Endometrial microvascular endothelial cells (primary cell): ENCODE data around the gene ITIH2. TPM values are rescaled to one million over a fixed set of nuclear protein-coding genes. Genes with fewer than 3 reads are reported as not detected.
"Not testable (repeated sequence)": the region's sequence is repeated elsewhere in the genome, so short reads cannot be mapped to it uniquely, and the experiment has no call there.

Experiments used
- in situ Hi-C: cut with HindIII; loops from 2 replicates; pipeline ENCODE4 v1.10.0; 2017; ENCODE audit warnings: low sequenced_read_pairs, low pct_unique_long_range_greater_than_20kb; ENCODE audit errors: inconsistent ontology term
- total RNA-seq: library from RNA; depleted of rRNA; stranded (reverse); fragments of >200 nt; gene quantifications from one replicate; pipeline ENCODE4 v1.2.3, GENCODE V29; 2015; ENCODE audit errors: inconsistent ontology term

The ITIH2 gene
- total RNA-seq, 1 donor from 2014 or later, result not detected

DNA sequence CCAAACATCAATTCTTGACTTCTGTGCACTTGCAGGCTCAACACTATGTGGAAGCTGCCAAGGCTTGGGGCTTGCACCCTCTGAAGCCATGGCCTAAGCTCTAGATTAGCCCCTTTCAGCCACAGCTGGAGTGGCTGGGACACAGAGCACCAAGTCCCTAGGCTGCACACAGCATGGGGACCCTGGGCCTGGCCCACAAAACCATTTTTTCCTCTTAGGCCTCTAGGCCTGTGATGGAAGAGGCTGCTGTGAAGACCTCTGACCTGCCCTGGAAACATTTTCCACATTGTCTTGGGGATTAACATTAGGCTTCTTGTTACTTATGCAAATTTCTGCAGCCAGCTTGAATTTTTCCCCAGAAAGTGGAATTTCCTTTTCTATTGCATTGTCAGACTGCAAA is 10.7 kb upstream of the ITIH2 start:
- in situ Hi-C loops, result not testable (repeated sequence)

DNA sequence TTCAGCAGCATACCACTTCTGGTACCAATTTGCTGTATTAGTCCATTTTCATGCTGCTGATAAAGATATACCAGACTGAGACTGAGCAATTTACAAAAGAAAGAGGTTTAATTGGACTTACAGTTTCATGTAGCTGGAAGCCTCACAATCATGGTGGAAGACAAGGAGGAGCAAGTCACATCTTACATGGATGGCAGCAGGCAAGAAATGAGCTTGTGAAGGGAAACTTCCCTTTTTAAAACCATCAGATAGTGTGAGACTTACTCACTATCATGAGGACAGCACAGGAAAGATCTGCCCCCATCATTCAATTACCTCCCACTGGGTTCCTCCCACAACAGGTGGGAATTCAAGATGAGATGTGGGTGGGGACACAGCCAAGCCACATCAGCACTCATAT is 9.9 kb upstream of the ITIH2 start:
- in situ Hi-C loops, result not testable (repeated sequence)

DNA sequence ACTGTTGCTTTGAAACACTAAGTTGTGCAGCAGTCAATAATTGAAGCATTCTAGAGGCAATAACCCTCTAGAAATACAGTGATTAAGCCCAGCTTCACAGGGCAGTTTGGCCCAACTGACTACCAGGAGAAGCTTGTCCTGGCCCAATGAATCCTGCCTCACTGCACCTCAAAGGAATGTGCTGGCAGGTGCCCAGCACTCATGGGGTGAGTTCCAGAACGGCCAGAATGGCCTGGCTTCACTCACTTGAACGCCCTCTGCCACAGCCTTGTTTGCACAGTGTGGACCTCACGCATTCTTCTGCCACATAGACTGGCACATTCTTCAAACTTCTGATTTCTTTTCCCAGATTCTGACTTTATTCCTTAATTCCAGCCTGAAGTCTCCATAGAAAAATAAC is 6.6 kb upstream of the ITIH2 start:
- in situ Hi-C loops, result no loop called here

DNA sequence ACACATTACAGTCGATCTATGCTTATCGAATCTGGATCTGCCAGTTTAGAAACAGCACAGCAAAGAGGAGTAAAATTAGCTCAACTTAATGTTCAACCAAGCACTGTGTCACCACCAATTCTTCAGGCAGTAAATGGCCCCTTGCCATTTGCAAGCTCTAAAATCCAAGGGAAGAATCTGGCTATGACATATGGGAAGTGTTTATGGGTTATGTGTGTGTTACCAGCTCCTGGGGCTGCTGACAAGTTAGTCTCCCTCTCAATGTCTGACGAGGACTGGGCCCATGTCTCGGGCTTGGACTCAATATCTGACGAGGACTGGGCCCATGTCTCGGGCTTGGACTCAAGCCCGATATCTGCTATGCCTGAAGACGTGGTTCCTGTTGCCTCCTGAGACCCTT is 5.7 kb upstream of the ITIH2 start:
- in situ Hi-C loops, result no loop called here

DNA sequence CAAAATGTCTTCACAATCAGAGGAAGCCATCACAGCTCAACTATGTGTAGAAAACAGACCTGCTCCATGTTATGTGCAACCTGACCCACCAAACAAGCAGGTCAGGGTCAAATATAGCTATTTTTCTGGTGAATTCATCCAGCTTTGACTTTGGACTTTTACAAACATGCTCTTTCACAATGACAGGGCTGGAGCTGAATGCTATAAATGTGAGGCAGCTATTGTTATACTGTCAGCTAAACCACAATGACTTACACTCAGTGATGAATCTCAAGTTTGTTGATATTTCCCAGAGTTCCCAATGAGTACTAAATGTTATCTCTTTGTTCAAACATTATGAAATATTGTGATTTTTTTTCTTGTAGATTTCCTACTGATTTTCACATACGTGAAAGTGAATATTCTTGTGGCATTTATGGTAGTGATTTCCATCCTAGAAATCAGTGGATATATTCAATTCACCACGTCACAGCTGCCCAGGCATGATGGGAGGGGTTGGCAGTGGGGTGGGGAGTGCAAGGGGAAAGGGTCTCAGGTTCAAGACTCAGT is 2.5 kb upstream of the ITIH2 start:
- in situ Hi-C loops, result no loop called here

DNA sequence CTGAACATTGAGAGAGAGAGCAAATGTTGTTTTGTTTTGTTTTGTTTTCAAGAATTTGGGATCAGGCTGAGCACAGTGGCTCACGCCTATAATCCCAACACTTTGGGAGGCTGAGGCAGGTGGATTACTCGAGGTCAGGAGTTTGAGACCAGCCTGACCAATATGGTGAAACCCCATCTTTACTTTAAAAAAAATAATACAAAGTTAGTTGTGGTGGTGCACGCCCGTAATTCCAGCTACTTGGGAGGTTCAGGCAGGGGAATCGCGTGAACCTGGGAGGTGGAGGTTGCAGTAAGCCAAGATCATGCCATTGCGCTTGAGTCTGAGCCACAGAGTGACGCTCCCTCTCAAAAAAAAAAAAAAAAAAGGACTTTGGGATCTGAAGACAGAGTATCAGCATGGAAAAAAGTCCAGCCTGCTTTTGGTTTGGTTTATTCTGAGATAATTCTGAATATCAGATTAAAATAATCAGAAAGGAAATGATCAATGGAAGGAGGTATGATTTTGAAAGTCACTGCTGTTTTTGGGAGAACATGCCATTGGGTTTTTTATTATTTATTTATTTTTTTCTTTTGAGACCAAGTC is 1.9 kb upstream of the ITIH2 start:
- in situ Hi-C loops, result no loop called here

DNA sequence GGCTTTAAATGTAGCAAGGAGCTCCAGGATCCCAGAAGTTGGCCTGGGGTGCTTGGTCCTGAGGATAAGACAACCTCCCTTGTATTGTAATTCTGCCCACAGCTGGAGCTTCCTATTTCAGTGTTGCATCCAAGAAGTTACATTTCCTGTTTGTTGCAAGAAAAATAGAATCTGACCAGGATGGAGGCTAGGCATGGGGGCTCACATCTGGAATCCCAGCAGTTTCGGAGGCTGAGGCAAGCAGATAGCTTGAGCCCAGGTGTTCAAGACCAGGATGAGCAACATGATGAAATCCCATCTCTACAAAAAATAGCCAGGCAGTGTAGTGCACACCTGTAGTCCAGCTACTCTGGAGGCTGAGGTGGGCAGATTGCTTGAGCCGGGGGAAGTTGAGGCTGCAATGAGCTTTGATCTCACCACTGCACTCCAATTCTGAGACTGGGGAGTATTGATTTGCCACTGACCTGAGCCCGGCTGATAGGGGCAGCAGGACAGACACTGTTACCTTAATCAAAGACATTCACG is 766 bp upstream of the ITIH2 start:
- in situ Hi-C loops, result no loop called here

DNA sequence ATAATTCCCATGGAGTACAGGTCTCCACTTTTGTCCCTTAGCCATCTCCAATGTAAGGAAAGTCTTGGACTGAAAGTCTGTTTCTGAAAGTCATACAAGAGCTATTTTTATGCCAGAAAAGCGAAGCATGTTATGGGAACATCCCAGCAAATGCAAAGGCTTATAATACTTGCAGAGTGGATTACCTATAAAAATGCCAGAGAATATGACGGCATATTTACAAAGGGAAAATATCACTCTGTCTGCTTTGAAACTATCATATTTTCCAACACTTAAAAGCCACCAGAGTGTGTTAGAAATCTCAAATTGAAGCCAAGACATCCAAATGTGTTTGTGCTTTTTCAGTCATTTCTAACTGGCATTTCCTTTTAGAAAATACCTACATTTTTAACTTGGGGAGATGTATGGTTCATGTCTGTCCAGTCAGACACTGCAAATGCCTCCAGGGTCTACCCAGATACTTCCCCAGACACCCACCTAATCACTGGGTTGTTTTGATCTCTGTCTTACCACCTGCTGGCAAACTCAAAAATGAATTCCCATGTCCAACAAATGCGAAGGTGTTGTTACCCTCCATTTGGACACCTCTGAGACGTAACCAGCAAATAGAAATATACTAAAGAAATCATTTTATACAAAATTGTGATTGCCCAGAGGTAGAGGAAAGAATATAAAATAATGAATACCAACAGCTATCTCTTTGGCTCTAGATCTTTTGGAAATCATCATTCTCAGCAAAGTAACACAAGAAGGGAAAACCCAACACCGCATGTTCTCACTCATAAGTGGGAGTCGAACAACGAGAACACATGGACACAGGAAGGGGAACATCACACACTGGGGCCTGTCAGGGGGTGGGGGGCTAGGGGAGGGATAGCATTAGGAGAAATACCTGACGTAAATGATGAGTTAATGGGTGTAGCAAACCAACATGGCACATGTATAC is 1.2 kb downstream of the ITIH2 start:
- in situ Hi-C loops, result no loop called here

DNA sequence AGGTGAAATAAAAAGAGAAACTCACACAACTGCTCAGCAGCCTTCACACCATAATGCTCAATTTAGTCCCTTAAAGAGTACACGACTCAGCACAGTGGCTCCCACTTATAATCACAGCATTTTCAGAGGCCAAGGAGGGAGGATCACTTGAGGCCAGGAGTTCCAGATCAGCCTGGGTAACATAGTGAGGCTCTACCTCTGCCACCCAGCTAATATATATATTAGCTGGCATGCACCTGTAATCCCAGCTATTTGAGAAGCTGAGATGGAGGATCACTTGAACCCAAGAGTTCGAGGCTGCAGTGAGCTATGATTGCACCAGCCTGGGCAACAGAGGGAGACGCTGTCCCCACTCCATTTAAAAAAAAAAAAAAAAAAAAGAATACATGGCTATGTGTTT is 2.2 kb downstream of the ITIH2 start:
- in situ Hi-C loops, result no loop called here

DNA sequence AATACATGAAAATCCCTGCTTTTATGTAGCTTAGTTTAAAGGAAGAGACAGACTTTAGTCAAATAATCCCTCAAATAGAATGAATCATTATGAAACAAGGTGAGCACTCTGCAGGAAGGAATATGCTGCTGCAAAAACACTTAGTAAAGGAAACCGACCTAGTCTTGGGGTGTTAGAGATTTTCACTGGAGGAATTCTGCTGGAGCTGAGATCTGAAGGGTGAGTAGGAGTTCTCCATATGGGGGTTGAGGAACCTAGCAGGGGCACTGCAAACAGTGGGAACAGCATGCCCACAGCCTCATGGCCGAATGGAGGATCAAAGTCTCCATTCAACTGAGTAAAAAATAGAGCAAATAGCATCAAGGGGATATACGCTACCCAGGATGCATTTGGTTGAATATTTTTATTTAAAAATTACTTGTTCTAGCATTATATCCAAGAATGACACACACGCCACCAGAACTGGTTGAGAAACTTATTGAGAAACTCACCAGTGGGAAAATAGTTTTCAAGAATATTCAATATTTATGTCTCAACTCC is 3.5 kb downstream of the ITIH2 start:
- in situ Hi-C loops, result no loop called here

DNA sequence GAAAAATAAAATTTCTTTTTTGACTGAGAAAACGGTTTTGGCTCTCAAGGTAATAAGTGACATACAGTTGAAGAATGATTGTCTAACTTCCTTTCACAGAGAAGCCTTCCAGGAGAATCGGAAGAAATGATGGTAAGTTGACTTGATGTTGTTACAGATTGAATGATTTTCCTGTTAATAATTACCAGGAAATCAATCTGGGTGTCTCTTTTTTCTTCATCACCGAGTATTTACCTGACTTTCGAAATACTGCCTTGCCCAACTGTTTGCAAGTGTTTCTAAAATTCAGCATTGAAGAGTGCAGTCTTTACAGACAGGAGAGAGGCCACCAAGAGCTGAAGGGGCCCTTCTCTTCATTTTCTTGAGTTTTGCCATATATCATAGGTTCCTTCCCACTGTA is 4.0 kb downstream of the ITIH2 start:
- in situ Hi-C loops, result no loop called here

DNA sequence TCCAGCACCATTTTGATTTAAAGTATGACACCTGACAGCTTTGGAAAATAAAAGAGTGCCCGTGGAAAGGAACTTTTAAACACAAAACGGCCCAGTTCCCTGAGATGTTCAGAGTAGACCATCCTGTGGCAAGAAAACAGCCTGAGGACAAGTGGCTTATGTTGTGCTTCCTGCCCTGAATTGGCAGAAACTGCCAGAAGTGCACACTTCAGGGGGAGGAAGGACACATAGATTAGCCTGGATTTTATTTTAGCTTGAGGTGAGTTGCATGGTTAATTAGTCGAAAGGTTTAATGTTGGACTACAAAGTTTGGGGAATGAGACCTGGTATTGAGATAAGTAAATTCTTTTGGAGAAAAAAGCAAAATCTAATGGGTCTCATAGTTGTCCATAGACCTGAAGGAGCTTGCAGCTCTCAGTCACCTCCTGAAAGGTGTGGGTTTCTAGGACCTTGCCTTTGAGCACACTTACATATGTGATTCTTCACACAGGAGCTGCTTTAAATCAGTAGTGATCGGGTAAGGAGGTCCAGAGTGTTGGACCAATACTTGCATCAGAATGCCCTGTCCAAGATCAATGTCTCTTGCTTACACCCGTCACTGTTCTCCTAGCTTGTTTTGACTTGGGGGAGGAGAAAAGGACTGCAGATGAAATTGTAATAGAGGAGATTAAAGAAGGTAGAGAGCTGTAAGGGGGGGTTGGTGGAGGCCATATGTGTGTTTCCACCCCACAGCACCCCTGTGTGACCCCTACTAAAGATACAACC is 4.9 kb downstream of the ITIH2 start:
- in situ Hi-C loops, result no loop called here

DNA sequence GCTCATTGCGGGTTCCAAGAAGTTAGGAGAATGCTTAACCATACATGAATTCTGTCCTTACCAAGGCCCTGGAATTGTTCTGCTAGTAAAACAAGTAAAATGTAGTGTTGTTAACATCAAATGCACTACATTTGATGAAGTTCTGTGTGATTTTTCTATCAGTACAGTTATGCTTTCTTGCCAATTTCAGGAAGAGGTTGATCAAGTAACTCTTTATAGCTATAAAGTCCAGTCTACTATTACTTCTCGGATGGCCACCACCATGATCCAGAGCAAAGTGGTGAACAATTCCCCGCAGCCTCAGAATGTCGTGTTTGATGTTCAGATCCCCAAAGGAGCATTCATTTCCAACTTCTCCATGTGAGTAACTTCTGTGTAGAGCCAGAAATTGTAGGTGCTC is 5.7 kb downstream of the ITIH2 start:
- in situ Hi-C loops, result no loop called here

DNA sequence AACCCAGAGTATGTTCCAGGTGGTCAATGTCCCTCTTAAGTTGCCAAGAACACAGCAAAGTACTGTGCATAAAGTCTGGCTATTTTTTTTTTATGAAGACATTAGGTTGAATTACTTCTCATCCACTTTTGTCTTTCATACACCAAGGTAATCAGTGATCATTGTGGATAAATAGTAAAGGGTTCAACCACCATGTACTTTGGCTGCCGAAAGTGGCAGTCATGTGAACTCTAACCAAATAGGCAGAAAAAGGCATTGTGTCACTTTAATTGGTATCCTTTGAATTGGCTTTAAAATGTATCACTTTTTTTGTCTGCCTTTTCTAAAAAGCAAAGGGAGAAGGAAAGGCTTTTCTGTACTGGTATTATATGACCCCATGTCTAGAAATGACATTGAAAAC is 7.3 kb downstream of the ITIH2 start:
- in situ Hi-C loops, result no loop called here

DNA sequence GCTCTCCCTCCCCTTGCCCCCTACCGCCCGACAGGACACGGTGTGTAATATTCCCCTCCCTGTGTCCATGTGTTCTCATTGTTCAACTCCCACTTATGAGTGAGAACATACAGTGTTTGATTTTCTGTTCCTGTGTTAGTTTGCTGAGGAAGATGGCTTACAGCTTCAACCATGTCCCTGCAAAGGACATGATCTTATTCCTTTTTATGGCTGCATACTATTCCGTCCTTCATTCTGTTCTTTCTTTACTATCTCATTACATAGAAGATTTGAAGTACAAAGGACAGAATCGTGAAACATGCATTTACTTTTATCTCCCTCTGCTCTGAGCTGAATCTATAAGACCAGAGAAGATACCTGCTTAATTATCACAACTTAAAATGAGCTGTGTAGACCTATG is 8.0 kb downstream of the ITIH2 start:
- in situ Hi-C loops, result not testable (repeated sequence)

DNA sequence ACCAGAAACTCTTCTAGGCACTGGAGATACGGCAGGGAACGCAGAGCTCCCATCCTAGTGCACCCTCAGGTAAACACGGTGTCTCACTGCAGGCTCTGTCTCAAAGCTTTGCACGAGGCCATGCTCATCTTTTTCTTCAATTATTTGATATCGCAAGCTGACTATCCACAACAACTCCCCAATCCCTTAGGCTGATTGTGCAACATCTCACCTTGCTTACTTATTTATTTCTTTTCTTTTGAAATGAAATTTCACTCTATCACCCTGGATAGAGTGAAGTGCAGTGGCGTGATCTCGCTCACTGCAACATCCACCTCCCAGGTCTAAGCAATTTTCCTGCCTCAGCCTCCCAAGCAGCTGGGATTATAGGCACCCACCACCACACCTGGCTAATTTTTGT is 12.4 kb downstream of the ITIH2 start:
- in situ Hi-C loops, result no loop called here

DNA sequence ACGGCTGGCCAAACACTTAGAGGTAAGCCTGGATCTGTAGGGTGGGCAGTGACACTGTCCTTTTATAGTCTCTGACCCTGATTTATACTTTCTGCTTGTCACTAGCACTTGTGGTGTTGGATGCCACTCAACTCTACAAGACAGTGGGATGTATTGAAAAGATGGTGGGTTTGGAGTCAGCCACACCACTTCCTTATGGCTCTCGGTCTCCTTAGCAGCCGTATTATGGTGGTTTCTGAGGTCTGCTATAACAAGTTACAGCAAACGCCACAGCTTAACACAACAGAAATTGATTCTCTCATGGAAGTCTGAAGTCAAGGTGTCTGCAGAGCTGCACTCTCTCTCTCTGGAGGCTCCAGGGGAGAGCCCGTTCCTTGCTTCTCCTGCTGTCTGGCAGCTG is 14.7 kb downstream of the ITIH2 start:
- in situ Hi-C loops, result no loop called here

DNA sequence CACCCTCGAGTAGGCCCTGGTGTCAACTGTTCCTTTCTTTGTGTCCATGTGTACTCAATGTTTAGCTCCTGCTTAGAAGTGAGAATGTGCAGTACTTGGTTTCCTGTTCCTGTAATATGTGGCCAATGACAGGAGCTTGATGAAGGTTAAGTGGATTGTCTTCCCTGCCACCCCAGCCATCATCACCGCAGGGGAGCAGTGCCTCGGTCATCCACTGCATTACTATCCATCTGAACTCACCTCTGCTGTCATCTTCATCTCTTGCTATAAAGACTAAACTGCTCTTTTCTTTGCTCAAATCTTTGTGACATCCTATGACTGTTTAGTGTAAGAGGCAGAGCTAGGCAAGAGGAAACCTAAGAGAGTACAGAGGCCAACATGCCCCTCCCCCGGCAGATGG is 15.6 kb downstream of the ITIH2 start:
- in situ Hi-C loops, result no loop called here

DNA sequence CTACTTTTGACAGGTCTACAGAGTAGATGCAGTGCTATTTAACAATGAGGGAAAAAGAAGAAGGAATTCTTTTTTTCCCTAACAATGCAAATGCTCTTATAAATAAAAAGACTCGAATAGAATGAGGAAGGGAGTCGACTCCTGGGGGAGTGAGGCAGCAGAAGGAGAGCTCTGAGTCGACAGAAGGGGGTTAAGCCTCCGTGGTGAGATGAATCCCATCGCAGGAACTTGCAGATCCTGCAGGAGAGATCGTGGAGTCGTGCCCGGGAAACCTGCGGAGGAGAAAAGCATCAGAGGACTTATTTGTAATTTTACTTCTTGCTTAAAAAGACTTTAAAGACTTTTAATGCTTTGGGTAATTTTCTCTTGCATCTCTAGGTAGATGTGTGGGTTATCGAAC is 17.4 kb downstream of the ITIH2 start:
- in situ Hi-C loops, result no loop called here
